ENCODE measurements around the gene DHRS1.

DNA sequence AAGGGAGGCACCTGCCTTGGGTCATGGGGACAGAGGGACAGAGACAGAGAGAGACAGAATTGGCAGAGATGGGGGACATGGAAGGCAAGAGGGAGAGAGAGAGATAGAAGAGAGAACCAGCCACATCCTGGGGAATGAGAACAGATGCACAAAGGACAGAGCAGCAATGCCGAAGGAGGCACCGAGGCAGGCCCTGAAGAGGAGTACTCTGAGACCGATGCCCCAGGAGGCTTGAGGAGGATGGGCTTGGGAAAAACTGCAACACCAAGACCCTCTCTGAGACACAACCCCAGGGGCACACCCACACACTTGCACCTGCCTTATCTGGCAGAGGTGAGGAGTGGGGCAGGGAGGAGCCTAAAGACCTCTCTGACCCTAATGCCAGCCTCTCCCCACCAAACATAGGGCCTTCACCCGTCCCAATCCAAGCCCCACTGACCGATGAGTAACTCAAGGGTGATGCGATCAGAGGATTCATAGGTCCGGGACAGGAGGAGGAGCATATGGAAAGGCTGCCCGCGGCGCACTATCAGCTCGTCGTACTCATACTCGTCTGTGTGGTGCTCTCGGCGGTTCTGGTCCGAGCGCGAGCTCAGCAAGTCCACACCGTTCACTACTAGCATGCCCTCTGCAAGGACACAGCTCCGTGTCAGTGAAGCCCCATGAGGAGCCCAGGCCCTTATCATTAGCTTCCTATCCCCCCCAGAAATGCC is 38.2 kb downstream of the DHRS1 start:
- TF ChIP-seq POLR2A (IDR thresholded peaks at IDR 0.05) (no peak), POLR2AphosphoS5 (IDR thresholded peaks at IDR 0.05) (no peak)
- TF ChIP-seq, protein P1, sequence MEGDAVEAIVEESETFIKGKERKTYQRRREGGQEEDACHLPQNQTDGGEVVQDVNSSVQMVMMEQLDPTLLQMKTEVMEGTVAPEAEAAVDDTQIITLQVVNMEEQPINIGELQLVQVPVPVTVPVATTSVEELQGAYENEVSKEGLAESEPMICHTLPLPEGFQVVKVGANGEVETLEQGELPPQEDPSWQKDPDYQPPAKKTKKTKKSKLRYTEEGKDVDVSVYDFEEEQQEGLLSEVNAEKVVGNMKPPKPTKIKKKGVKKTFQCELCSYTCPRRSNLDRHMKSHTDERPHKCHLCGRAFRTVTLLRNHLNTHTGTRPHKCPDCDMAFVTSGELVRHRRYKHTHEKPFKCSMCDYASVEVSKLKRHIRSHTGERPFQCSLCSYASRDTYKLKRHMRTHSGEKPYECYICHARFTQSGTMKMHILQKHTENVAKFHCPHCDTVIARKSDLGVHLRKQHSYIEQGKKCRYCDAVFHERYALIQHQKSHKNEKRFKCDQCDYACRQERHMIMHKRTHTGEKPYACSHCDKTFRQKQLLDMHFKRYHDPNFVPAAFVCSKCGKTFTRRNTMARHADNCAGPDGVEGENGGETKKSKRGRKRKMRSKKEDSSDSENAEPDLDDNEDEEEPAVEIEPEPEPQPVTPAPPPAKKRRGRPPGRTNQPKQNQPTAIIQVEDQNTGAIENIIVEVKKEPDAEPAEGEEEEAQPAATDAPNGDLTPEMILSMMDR (IDR thresholded peaks at IDR 0.05), result no peak

All from suprapubic skin (tissue), 4 donors.